K562 (cell line): Measurements from ENCODE around the gene TNRC6B. TPM values are rescaled to one million over a fixed set of nuclear protein-coding genes. Genes with fewer than 3 reads are reported as not detected.

Experiments used
- ATAC-seq: fragments of 200-7000 bp; cut with Tn5 transposase; 3 replicates; pipeline ENCODE4 v1.9.1; 2020; ENCODE audit warnings: moderate library complexity
- BruUV-seq: library from RNA; stranded (reverse); fragments of 400-500 nt; replicated peaks from 2 replicates; lab custom pipeline; 2021; lab: Mats Ljungman, UMichigan
- CTCF ChIA-PET: fragments of 300-600 bp; formaldehyde crosslinking; extraction: SDS; loops from one replicate; lab custom pipeline; 2021; ENCODE audit warnings: low intra/inter-chr PET ratio; lab: Yijun Ruan, JAX
- POLR2A ChIA-PET: fragments of 300-600, 350-650 bp; sonication (Branson Sonifier 250); formaldehyde crosslinking; extraction: SDS; loops from one replicate; lab custom pipeline; 2021; ENCODE audit warnings: antibody characterized with exemption, inconsistent platforms; lab: Yijun Ruan, JAX
- DNase-seq, 4 experiments: peaks; one replicate each; pipeline versions ENCODE4 v3.0.0 to v3.0.0-alpha.2; 2011 to 2018; ENCODE audit warnings: low spot score in 3 of 4, mixed read lengths in 3 of 4; ENCODE audit errors: extremely low read depth in 1 of 4
- FAIRE-seq: peaks from 2 replicates; lab custom pipeline; 2011; peaks lifted over from hg19 to GRCh38; lab: Jason Lieb, UNC
- H2AFZ ChIP-seq: 2 replicates; pipeline ENCODE4 v1.6.0; 2011; ENCODE audit warnings: low read depth, low read length, control low read depth, inconsistent platforms
- H3K27ac ChIP-seq: fragments of 200-600 bp; 3 replicates; pipeline ENCODE4 v1.8.0; 2011; ENCODE audit warnings: low read depth, mild to moderate bottlenecking, control low read depth, inconsistent platforms, low read length, moderate library complexity, mixed read lengths; ENCODE audit errors: extremely low read depth
- H3K27me3 ChIP-seq, 2 experiments: fragments of 300-600 bp in 1 of 2; 2 replicates in 1 of 2; 3 replicates in 1 of 2; pipeline versions ENCODE4 v1.6.0 to v1.8.0; 2011; ENCODE audit warnings: inconsistent platforms in 2 of 2, low read length in 2 of 2, mild to moderate bottlenecking in 1 of 2, mixed read lengths in 1 of 2, moderate library complexity in 1 of 2; ENCODE audit not compliant: control insufficient read depth in 2 of 2, insufficient read depth in 2 of 2
- H3K36me3 ChIP-seq: fragments of 300-600 bp; 3 replicates; pipeline ENCODE4 v1.8.0; 2011; ENCODE audit warnings: mild to moderate bottlenecking, low read length, inconsistent platforms; ENCODE audit not compliant: control insufficient read depth, insufficient read depth
- H3K4me1 ChIP-seq, 2 experiments: fragments of 200-600 bp in 1 of 2; replicated peaks in 1 of 2; 2 replicates in 1 of 2; 3 replicates in 1 of 2; pipeline versions ENCODE4 v1.5.1 to v1.8.0; 2011; ENCODE audit warnings: inconsistent platforms in 2 of 2, low read length in 2 of 2, mild to moderate bottlenecking in 1 of 2, mixed read lengths in 1 of 2, moderate library complexity in 1 of 2; ENCODE audit not compliant: control insufficient read depth in 2 of 2, insufficient read depth in 2 of 2
- H3K4me2 ChIP-seq: 2 replicates; pipeline ENCODE4 v1.6.1; 2011; ENCODE audit warnings: low read length, control low read depth, inconsistent platforms, mixed read lengths; ENCODE audit not compliant: insufficient read depth
- H3K4me3 ChIP-seq: fragments of 200-600 bp; sonication (generic), shearing (Covaris generic); 2 replicates; pipeline ENCODE4 v1.5.1; 2016; ENCODE audit warnings: control low read depth, inconsistent platforms
- H3K79me2 ChIP-seq: fragments of 200-600 bp; 3 replicates; pipeline ENCODE4 v1.8.0; 2011; ENCODE audit warnings: low read length, inconsistent platforms; ENCODE audit not compliant: control insufficient read depth, insufficient read depth
- H3K9ac ChIP-seq, 2 experiments: 2 replicates each; pipeline versions ENCODE4 v1.6.0 to v1.6.1; 2011; ENCODE audit warnings: low read depth in 2 of 2, low read length in 2 of 2, control low read depth in 1 of 2, inconsistent platforms in 1 of 2, mild to moderate bottlenecking in 1 of 2, mixed read lengths in 1 of 2; ENCODE audit not compliant: insufficient read depth in 1 of 2
- H3K9me1 ChIP-seq: one replicate; pipeline ENCODE4 v1.6.0; 2011; ENCODE audit warnings: inconsistent platforms, mild to moderate bottlenecking, low read length, moderate library complexity; ENCODE audit not compliant: control insufficient read depth, insufficient read depth
- H3K9me3 ChIP-seq: replicated peaks from 2 replicates; pipeline ENCODE4 v1.5.1; 2011; ENCODE audit warnings: low read depth, low read length, inconsistent platforms; ENCODE audit not compliant: control insufficient read depth, insufficient read depth
- H4K20me1 ChIP-seq: replicated peaks from 2 replicates; pipeline ENCODE4 v1.6.1; 2011; ENCODE audit warnings: low read length, inconsistent platforms, mixed read lengths; ENCODE audit not compliant: control insufficient read depth, insufficient read depth
- CEBPG ChIP-seq, 3 experiments: fragments of 200-800 bp in 1 of 3; sonication (Bioruptor generic) in 1 of 3; sonication (generic) in 1 of 3; formaldehyde crosslinking in 1 of 3; IDR thresholded peaks in 2 of 3; conservative IDR thresholded peaks in 1 of 3; 2 replicates each; pipeline versions ENCODE4 v1.6.1 to v1.8.0; 2016 to 2022; ENCODE audit warnings: missing compliant biosample characterization in 2 of 3, missing genetic modification characterization in 2 of 3, mild to moderate bottlenecking in 1 of 3, missing genetic modification reagents in 1 of 3
- CHCHD3 ChIP-seq: fragments of 250-450 bp; sonication (Bioruptor Pico); IDR thresholded peaks from 2 replicates; pipeline ENCODE4 v2.1.2; 2022; ENCODE audit warnings: mild to moderate bottlenecking
- ELF4 ChIP-seq: fragments of 450-650 bp; formaldehyde crosslinking; IDR thresholded peaks from 2 replicates; pipeline ENCODE4 v1.4.0; 2022; ENCODE audit warnings: missing genetic modification characterization
- GABPB2 ChIP-seq: fragments of 250-450 bp; sonication (Bioruptor Pico); conservative IDR thresholded peaks from 2 replicates; pipeline ENCODE4 v1.5.1; 2021; ENCODE audit warnings: mild to moderate bottlenecking
- NCOA1 ChIP-seq: fragments of 450-650 bp; IDR thresholded peaks from 2 replicates; pipeline ENCODE4 v1.6.1; 2016; ENCODE audit warnings: low read depth
- RBM17 ChIP-seq: fragments of 200-400 bp; formaldehyde crosslinking; IDR thresholded peaks from 2 replicates; pipeline ENCODE4 v1.6.1; 2017; ENCODE audit warnings: low read depth, mild to moderate bottlenecking, low read length, borderline replicate concordance
- TAF1 ChIP-seq: IDR thresholded peaks from 2 replicates; pipeline ENCODE4 v1.6.1; 2011; ENCODE audit warnings: mild to moderate bottlenecking, low read length, moderate library complexity; ENCODE audit not compliant: insufficient read depth, control insufficient read depth, severe bottlenecking; ENCODE audit errors: extremely low read depth
- ZNF23 ChIP-seq: fragments of 250-450 bp; sonication (Bioruptor Pico); IDR thresholded peaks from 2 replicates; pipeline ENCODE4 v1.4.0; 2020; ENCODE audit warnings: mild to moderate bottlenecking
- ZNF57 ChIP-seq: fragments of 450-650 bp; formaldehyde crosslinking; IDR thresholded peaks from 2 replicates; pipeline ENCODE4 v1.4.0; 2020; ENCODE audit warnings: mild to moderate bottlenecking, moderate library complexity
- WGBS: fragments of 100-300 bp; shearing (Covaris generic); methylation state at CpG from one replicate; pipeline ENCODE4 v1.1.6; 2016; ENCODE audit warnings: low coverage, mixed read lengths; ENCODE audit not compliant: insufficient coverage; ENCODE audit errors: missing lambda C conversion rate; 5-methylcytosine and 5-hydroxymethylcytosine counted together
- in situ Hi-C: fragments of 300-500 bp; cut with MboI; formaldehyde crosslinking; loops from 4 replicates; pipeline ENCODE4 v1.15.0; 2018; ENCODE audit warnings: inconsistent platforms, mixed read lengths
- intact Hi-C: fragments of 100-400 bp; cut with micrococcal nuclease; formaldehyde crosslinking; loops from 2 replicates; pipeline ENCODE4 v1.14.2; 2022
- polyA plus RNA-seq, 8 experiments: library from polyadenylated mRNA; depleted of rRNA in 4 of 8; stranded (reverse) in 5 of 8; unstranded in 3 of 8; fragments of >200 nt; fragmentation: Nextera tagmentation in 2 of 8; fragmentation: Illumina TruSeq in 1 of 8; extraction: Ambion mirVana in 2 of 8; extraction: Trizol in 1 of 8; gene quantifications; 2 replicates each; pipeline versions ENCODE4 v1.2.1 to v1.2.3, GENCODE V29; 2011 to 2014; ENCODE audit warnings: inconsistent platforms in 1 of 8, missing spikeins in 1 of 8
- total RNA-seq, 7 experiments: library from RNA; depleted of rRNA in 6 of 7; stranded (reverse); fragments of >200 nt in 6 of 7; fragmentation: Illumina TruSeq in 2 of 7; extraction: Trizol in 2 of 7; gene quantifications; 2 replicates each; pipeline versions ENCODE4 v1.2.1 to v1.2.3, GENCODE V29; 2011 to 2021; ENCODE audit warnings: low replicate concordance in 1 of 7
- TF ChIP-seq, protein P1 (sequence below): sonication (generic); formaldehyde crosslinking; IDR thresholded peaks from 2 replicates; pipeline ENCODE4 v1.4.0; 2020; ENCODE audit warnings: mild to moderate bottlenecking, missing genetic modification reagents
- TF ChIP-seq, protein P2 (sequence below), 2 experiments: fragments of 150-350 bp in 1 of 2; IDR thresholded peaks; 2 replicates each; pipeline ENCODE4 v1.6.1; 2012 to 2016; ENCODE audit warnings: low read depth in 2 of 2, low read length in 2 of 2, mild to moderate bottlenecking in 1 of 2, moderate library complexity in 1 of 2
- TF ChIP-seq, protein P3 (sequence below): fragments of 450-650 bp; IDR thresholded peaks from 2 replicates; pipeline ENCODE4 v1.6.1; 2016; ENCODE audit warnings: antibody characterized with exemption
- TF ChIP-seq, protein P4 (sequence below): IDR thresholded peaks from 2 replicates; pipeline ENCODE4 v1.6.1; 2011; ENCODE audit warnings: borderline replicate concordance, low read depth, mild to moderate bottlenecking, moderate library complexity, low read length; ENCODE audit not compliant: insufficient read depth, poor library complexity, severe bottlenecking

Gene TNRC6B
- total and polyA plus RNA-seq, 9 of the 15 experiments (the other 6 are each of a cell fraction or from before 2014, with no cell fraction given), result 0.96 to 18.8 (median 10.8) TPM

DNA sequence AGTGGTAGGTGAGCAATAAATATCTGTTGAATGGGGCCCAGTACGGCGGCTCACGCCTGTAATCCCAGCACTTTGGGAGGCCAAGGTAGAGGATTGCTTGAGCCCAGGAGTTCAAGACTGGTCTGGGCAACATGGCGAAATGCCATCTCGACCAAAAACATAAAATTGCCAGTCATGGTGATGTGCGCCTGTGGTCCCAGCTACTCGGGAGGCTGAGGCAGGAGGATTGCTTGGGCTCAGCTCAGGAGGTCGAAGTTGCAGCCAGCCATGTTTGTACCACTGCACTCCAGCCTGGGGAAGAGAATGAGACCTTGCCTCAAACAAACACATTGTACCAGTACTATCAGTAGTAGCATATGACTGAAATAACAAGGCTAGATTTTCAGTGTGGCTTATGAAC is 196.8 kb downstream of the TNRC6B start:
- intact Hi-C loops, result no loop called here
- Histone ChIP-seq H3K27ac (no peak overlapping the region), H3K36me3 (peaks cover 19% of the 10 kb centered on the region), H2AFZ (no peak overlapping the region), H3K4me2 (no peak overlapping the region), H3K9me1 (no peaks in the 10 kb centered on the region), H3K4me1 (peaks cover 0 to 14% of the 10 kb centered on the region in 2 experiments; a peak in 3 of 5 replicates), H3K79me2 (peaks cover 46% of the 10 kb centered on the region), H3K4me3 (no peak overlapping the region), H3K9ac (no peak overlapping the region), H4K20me1 (no peaks in the 10 kb centered on the region), H3K9me3 (no peaks in the 10 kb centered on the region), H3K27me3 (no peaks in the 10 kb centered on the region)
- in situ Hi-C loops, result no loop called here
- FAIRE-seq (no peak), DNase-seq (no peak), ATAC-seq (no peak)
- ChIA-PET CTCF (no interaction called here), POLR2A (interaction anchor here (1.0 to 1.4 kb wide), 2 partner anchors 10 to 13 kb away, joined by 3 to 4 read pairs; no protein-coding TSS in a partner anchor)
- 92% methylated on average over 8 of the region's 8 CpGs for WGBS
- no TSS peak for BruUV-seq
- TF ChIP-seq TAF1, result no peak
- TF ChIP-seq ZNF57 (CRISPR knock-in tag), result no peak
- TF ChIP-seq NCOA1, result no peak
- TF ChIP-seq ELF4 (CRISPR knock-in tag), result no peak
- TF ChIP-seq, protein P1, sequence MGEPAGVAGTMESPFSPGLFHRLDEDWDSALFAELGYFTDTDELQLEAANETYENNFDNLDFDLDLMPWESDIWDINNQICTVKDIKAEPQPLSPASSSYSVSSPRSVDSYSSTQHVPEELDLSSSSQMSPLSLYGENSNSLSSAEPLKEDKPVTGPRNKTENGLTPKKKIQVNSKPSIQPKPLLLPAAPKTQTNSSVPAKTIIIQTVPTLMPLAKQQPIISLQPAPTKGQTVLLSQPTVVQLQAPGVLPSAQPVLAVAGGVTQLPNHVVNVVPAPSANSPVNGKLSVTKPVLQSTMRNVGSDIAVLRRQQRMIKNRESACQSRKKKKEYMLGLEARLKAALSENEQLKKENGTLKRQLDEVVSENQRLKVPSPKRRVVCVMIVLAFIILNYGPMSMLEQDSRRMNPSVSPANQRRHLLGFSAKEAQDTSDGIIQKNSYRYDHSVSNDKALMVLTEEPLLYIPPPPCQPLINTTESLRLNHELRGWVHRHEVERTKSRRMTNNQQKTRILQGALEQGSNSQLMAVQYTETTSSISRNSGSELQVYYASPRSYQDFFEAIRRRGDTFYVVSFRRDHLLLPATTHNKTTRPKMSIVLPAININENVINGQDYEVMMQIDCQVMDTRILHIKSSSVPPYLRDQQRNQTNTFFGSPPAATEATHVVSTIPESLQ (CRISPR knock-in tag), result no peak
- TF ChIP-seq, protein P2, sequence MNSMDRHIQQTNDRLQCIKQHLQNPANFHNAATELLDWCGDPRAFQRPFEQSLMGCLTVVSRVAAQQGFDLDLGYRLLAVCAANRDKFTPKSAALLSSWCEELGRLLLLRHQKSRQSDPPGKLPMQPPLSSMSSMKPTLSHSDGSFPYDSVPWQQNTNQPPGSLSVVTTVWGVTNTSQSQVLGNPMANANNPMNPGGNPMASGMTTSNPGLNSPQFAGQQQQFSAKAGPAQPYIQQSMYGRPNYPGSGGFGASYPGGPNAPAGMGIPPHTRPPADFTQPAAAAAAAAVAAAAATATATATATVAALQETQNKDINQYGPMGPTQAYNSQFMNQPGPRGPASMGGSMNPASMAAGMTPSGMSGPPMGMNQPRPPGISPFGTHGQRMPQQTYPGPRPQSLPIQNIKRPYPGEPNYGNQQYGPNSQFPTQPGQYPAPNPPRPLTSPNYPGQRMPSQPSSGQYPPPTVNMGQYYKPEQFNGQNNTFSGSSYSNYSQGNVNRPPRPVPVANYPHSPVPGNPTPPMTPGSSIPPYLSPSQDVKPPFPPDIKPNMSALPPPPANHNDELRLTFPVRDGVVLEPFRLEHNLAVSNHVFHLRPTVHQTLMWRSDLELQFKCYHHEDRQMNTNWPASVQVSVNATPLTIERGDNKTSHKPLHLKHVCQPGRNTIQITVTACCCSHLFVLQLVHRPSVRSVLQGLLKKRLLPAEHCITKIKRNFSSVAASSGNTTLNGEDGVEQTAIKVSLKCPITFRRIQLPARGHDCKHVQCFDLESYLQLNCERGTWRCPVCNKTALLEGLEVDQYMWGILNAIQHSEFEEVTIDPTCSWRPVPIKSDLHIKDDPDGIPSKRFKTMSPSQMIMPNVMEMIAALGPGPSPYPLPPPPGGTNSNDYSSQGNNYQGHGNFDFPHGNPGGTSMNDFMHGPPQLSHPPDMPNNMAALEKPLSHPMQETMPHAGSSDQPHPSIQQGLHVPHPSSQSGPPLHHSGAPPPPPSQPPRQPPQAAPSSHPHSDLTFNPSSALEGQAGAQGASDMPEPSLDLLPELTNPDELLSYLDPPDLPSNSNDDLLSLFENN (IDR thresholded peaks at IDR 0.05; ENCODE audit: low read depth in 2 of 2, low read length in 2 of 2), result no peak
- TF ChIP-seq ZNF23, result no peak
- TF ChIP-seq, protein P3, sequence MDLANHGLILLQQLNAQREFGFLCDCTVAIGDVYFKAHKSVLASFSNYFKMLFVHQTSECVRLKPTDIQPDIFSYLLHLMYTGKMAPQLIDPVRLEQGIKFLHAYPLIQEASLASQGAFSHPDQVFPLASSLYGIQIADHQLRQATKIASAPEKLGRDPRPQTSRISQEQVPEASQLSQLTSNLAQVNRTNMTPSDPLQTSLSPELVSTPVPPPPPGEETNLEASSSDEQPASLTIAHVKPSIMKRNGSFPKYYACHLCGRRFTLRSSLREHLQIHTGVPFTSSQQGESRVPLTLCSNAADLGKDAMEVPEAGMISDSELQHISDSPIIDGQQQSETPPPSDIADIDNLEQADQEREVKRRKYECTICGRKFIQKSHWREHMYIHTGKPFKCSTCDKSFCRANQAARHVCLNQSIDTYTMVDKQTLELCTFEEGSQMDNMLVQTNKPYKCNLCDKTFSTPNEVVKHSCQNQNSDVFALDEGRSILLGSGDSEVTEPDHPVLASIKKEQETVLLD, result no peak
- no peak for TF ChIP-seq CHCHD3 (CRISPR knock-in tag)
- TF ChIP-seq CEBPG (CRISPR knock-in tag; IDR thresholded peaks at IDR 0.05), result no peak
- TF ChIP-seq CEBPG (tag; conservative IDR thresholded peaks at IDR 0.05 in 1 of 2, IDR thresholded peaks at IDR 0.05 in 1 of 2), result no peak
- TF ChIP-seq, protein P4, sequence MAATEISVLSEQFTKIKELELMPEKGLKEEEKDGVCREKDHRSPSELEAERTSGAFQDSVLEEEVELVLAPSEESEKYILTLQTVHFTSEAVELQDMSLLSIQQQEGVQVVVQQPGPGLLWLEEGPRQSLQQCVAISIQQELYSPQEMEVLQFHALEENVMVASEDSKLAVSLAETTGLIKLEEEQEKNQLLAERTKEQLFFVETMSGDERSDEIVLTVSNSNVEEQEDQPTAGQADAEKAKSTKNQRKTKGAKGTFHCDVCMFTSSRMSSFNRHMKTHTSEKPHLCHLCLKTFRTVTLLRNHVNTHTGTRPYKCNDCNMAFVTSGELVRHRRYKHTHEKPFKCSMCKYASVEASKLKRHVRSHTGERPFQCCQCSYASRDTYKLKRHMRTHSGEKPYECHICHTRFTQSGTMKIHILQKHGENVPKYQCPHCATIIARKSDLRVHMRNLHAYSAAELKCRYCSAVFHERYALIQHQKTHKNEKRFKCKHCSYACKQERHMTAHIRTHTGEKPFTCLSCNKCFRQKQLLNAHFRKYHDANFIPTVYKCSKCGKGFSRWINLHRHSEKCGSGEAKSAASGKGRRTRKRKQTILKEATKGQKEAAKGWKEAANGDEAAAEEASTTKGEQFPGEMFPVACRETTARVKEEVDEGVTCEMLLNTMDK, result no peak
- TF ChIP-seq RBM17, result no peak
- no peak for TF ChIP-seq GABPB2
